ES-I3 (cell line): ENCODE measurements around the gene KCND3.

Experiments
- H3K36me3 ChIP-seq: 2 replicates; pipeline ENCODE4 v1.6.1; 2013; ENCODE audit warnings: mild to moderate bottlenecking, low read length, control low read depth, moderate library complexity; ENCODE audit not compliant: insufficient read depth
- H3K4me1 ChIP-seq: 2 replicates; pipeline ENCODE4 v1.6.1; 2013; ENCODE audit warnings: mild to moderate bottlenecking, control low read depth, low read length; ENCODE audit not compliant: insufficient read depth
- H3K9ac ChIP-seq: 2 replicates; pipeline ENCODE4 v1.6.1; 2013; ENCODE audit warnings: low read depth, mild to moderate bottlenecking, low read length, moderate library complexity
- H3K9me3 ChIP-seq: 2 replicates; pipeline ENCODE4 v1.6.1; 2013; ENCODE audit warnings: mild to moderate bottlenecking, low read length, moderate library complexity; ENCODE audit not compliant: control insufficient read depth, insufficient read depth

The KCND3 gene

GRCh38 chr1:111978695-111979094, 10.8 kb downstream of the KCND3 start:
- no peaks in the 10 kb centered on the region for H3K9me3 ChIP-seq
- H3K9ac ChIP-seq: no peak overlapping the region
- no peaks in the 10 kb centered on the region for H3K36me3 ChIP-seq
- H3K4me1 ChIP-seq: peaks cover 5% of the 10 kb centered on the region; the same call in 1 of the 2 replicates

GRCh38 chr1:111977378-111977777, 12.1 kb downstream of the KCND3 start:
- H3K4me1 ChIP-seq: peaks cover 5% of the 10 kb centered on the region; the same call in 1 of the 2 replicates
- H3K36me3 ChIP-seq: no peaks in the 10 kb centered on the region
- H3K9ac ChIP-seq: no peak overlapping the region
- H3K9me3 ChIP-seq: no peaks in the 10 kb centered on the region

DNA sequence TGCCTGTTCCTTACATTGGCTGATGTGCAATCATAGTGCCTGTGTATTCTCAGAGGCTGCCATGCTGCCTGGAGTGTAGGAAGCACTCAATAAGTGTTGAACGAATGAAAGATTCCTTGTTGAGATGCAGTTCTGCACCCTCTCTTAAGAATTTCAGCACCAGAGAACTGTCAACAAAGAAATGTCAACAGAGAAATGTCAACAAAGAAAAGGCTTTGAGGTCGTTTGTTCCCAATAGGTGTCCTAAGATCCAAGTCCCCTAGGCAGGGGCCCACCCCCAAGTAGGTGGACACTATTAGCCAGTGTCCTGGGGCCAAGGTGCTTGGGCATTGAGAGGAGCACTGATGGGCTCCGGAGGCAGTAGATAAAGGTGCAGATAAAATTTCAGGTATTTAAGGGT, 12.6 kb downstream of the KCND3 start:
- H3K9ac ChIP-seq: no peak overlapping the region
- no peaks in the 10 kb centered on the region for H3K9me3 ChIP-seq
- peaks cover 5% of the 10 kb centered on the region; the same call in 1 of the 2 replicates for H3K4me1 ChIP-seq
- H3K36me3 ChIP-seq: no peaks in the 10 kb centered on the region

GRCh38 chr1:111976332-111976731, 13.1 kb downstream of the KCND3 start:
- Histone ChIP-seq H3K36me3 (no peaks in the 10 kb centered on the region), H3K9ac (no peak overlapping the region), H3K9me3 (no peaks in the 10 kb centered on the region), H3K4me1 (peaks cover 5% of the 10 kb centered on the region; the same call in 1 of the 2 replicates)

DNA sequence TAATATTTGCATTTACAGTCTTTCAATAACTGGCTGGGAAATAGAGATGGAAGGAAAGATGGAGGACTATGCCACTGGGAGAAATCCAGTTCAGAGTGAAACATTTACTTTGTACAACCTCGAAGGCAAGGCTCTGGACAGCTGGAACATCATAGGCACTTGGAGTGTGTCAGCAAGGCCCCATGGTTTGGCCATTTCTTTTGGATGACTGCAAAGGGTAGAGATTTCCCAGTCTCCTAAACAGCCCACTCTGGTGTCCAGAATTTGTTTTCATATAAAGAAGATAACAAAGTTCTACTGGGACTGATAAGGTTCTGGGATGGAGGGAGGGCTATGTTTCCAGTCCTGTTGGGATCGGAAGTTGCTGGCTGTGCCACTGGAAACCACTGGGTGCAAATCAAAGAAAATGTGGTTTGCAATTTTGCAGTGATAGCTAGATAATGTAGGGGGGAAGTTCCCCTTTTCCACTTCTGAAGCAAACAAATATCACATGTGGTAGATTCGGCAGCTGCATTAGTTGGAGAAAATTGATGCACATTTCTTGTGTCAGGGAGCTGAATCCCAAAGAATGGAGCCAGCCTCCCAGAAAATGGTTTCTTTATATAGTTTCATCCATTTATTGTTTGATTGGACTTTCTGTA, 16.2 kb downstream of the KCND3 start:
- Histone ChIP-seq H3K9me3 (no peaks in the 10 kb centered on the region), H3K36me3 (no peaks in the 10 kb centered on the region)

DNA sequence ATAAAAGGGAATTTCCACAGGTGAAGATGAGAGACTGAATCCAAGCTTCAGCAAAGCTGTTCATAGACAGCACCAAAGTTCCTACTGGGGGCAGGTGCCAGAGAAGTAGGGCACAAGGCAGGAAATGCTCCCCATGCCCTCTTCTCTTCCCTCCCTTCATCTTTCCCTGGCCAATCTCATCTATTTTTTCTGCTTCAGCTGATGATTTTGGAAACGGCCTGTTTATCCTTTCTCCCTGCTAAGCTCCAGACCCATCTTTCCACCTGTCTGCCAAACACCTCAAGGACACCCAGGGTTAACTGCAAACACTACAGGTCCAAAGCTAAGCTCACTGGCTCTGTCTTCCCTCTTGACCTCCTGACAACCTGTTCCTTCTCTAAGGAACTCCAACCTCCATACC, 18.1 kb downstream of the KCND3 start:
- Histone ChIP-seq H3K36me3 (no peaks in the 10 kb centered on the region), H3K4me1 (no peaks in the 10 kb centered on the region), H3K9me3 (no peaks in the 10 kb centered on the region), H3K9ac (no peak overlapping the region)

More for the DNA sequence above, 16.2 kb downstream of the KCND3 start:
- H3K4me1 ChIP-seq: no peaks in the 10 kb centered on the region
- H3K9ac ChIP-seq: no peak overlapping the region

DNA sequence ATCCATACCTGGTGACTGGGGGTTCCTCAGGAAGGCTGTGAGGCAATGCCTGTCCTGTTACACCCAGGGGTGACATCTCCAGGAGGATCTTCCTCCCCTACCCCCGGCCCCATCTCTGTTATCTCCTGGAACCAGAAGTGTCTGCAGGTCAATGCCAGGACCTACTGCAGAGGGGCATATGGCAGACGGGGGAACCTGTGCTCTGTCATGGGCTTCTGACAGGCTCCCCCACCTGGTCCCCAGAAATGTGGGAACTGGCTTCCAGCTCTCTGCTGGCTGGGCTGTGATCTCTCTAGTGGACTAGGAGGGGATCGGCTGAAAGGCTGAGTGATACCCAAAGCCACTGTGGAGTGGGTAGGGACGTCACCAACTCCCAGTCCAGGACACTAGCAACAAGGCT, 21.0 kb downstream of the KCND3 start:
- Histone ChIP-seq H3K9ac (no peak overlapping the region), H3K9me3 (no peaks in the 10 kb centered on the region), H3K4me1 (peaks cover 7% of the 10 kb centered on the region), H3K36me3 (no peaks in the 10 kb centered on the region)

- Histone ChIP-seq H3K9ac (no peak overlapping the region), H3K9me3 (no peaks in the 10 kb centered on the region), H3K4me1 (peaks cover 8% of the 10 kb centered on the region), H3K36me3 (no peaks in the 10 kb centered on the region)
Observed at GRCh38 chr1:111967886-111968285, 21.6 kb downstream of the KCND3 start.

DNA sequence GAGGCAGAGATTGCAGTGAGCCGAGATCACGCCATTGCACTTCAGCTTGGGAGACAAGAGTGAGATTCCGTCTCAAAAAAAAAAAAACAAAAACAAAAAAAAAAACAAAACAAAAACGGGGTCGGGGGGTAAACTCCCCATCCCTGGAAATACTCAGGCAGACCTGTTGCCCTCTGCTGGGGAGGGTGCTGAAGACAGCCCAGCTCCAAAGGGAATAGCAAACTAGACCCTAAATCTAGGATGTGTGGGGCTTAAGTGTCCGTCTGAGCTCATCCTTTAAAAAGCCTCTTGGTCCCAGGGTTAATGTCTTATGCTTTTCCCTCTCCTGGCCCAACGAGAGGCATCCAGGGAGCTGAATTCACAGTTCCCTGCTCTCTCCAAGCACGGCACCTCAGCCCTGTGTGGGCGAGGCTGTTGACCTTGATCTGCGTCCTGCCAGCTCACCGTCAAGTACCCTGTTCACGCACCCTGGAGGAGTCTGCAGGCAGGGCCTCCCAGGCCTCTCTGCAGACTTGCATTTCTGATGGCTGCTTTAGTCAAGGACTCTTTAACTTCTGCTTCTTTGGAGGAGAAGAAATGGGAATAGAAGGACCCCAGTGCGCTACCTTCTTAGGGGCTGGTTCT, 22.3 kb downstream of the KCND3 start:
- Histone ChIP-seq H3K36me3 (no peaks in the 10 kb centered on the region), H3K4me1 (peaks cover 8% of the 10 kb centered on the region), H3K9ac (no peak overlapping the region), H3K9me3 (no peaks in the 10 kb centered on the region)

DNA sequence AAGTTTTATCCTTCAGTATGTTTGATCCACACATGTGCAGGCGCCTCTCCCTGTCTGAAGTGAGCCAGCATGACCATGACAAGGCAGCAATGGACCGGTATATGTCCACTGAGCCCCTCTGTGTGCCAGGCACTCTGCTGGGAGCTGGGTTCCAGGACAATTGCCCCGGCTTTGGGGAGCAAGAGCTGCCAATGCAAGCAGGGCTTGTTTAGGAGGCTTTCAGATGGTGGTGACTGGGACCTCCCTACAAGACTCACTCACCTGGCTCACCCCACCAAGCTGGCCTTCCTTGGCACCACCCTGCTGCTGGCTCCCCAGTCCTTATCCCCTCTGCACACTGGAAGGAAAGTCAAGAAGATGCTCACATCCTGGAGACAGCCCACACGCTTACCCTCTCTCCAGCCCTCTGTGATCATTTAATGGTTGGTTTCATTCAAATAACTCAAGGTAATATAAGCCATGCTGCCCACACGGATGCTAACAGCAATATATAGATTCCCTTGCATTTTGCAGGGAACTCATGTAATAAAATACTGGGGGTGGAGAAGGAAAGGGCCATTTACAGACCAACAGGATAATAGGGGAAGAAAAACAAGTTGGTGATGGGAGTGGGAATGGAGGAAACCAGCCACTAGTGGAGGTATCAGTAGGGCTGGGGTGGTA, 23.6 kb downstream of the KCND3 start:
- peaks cover 8% of the 10 kb centered on the region for H3K4me1 ChIP-seq
- no peak overlapping the region for H3K9ac ChIP-seq
- no peaks in the 10 kb centered on the region for H3K36me3 ChIP-seq
- no peaks in the 10 kb centered on the region for H3K9me3 ChIP-seq

- Histone ChIP-seq H3K9me3 (no peaks in the 10 kb centered on the region), H3K36me3 (no peaks in the 10 kb centered on the region), H3K9ac (no peak overlapping the region), H3K4me1 (peaks cover 8% of the 10 kb centered on the region)
Observed at GRCh38 chr1:111963985-111964738, 25.3 kb downstream of the KCND3 start.

DNA sequence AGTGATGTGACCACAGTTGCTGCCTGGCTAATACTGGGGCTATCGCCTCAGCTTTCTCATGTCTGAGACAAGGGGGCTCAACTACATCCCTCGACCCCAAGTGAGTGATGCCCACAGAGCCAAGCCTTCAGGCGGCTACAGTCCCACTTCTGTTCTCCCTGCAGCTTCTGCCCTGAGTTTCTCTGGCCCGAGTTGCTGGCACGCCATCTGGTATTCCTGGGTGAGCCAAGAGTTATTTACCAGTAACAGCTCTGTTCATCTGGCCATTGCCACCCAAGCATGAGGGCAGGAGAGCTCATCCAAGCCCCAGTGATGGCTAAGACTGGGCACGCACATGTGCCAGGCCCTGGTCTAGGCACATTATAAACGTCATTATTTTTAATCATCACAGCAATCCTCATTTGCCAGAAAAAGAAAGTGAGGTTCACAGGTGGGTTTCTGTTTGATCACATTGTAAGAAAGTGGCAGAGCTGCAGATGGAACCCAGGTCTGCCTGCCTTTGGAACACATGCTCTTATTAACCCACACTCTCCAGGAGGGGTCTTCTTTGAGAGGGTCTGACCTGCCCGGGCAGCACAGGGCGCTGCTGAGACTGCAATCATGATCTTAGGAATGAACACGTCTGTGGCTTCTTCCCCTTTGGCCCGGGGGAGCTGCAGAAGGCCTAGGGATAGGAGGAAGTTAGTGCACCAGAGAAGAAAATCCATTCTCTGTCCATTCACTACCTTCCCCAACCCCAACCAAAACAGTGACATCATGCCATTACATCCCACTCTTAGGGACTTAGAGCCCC, 27.5 kb downstream of the KCND3 start:
- peaks cover 8% of the 10 kb centered on the region for H3K4me1 ChIP-seq
- no peaks in the 10 kb centered on the region for H3K9me3 ChIP-seq
- no peaks in the 10 kb centered on the region for H3K36me3 ChIP-seq
- no peak overlapping the region for H3K9ac ChIP-seq

- H3K36me3 ChIP-seq: no peaks in the 10 kb centered on the region
- H3K9me3 ChIP-seq: no peaks in the 10 kb centered on the region
- peaks cover 8% of the 10 kb centered on the region for H3K4me1 ChIP-seq
- H3K9ac ChIP-seq: no peak overlapping the region
Observed at GRCh38 chr1:111961016-111961415, 28.5 kb downstream of the KCND3 start.

GRCh38 chr1:111959436-111959835, 30.0 kb downstream of the KCND3 start:
- Histone ChIP-seq H3K36me3 (no peaks in the 10 kb centered on the region), H3K9me3 (no peaks in the 10 kb centered on the region), H3K9ac (no peak overlapping the region), H3K4me1 (peaks cover 8% of the 10 kb centered on the region)
